Subcutaneous preadipocyte (primary cell): Measurements from ENCODE around the gene PLPP6. TPM values are rescaled to one million over a fixed set of nuclear protein-coding genes. Genes with fewer than 3 reads are reported as not detected.

Source experiments
- total RNA-seq: library from RNA; depleted of rRNA; stranded (reverse); fragments of >200 nt; gene quantifications from 2 replicates; pipeline ENCODE4 v1.2.3, GENCODE V29; 2012

PLPP6 gene
- 5.9 and 6.2 TPM in 2 replicates for total RNA-seq

GRCh38 chr9:4662108-4662988, at the start of gene PLPP6:
Gene PLPP6, plus strand, starts transcription at chr9:4662294. Its CDS starts 82 bp downstream, at chr9:4662376.

GRCh38 chr9:4666042-4666699, 4.1 kb downstream of the PLPP6 start, which contains the start of gene SPATA6L:
Gene SPATA6L, minus strand, starts transcription at chr9:4666480. Its CDS starts 230 bp downstream, at chr9:4666250.

GRCh38 chr9:4679268-4680172, 17.4 kb downstream of the PLPP6 start, which contains the start of gene CDC37L1:
Gene CDC37L1, plus strand, starts transcription at chr9:4679569. Its CDS starts 199 bp downstream, at chr9:4679768.

Other genes starting within 250 kb of the PLPP6 start
- gene SLC1A1, start 171.8 kb upstream of the PLPP6 start, total RNA-seq = 28.7 and 32.1 TPM in 2 replicates
- gene SPATA6L, start 4.2 kb downstream of the PLPP6 start, total RNA-seq = 0.39 and 1.5 TPM in 2 replicates
- 17.3 and 19.9 TPM in 2 replicates for gene CDC37L1, start 17.3 kb downstream of the PLPP6 start, total RNA-seq
- gene AK3, start 78.9 kb downstream of the PLPP6 start, total RNA-seq = 39.5 and 48.9 TPM in 2 replicates
- gene RCL1, start 130.7 kb downstream of the PLPP6 start, total RNA-seq = 14.0 and 14.9 TPM in 2 replicates